GM21619 (cell line): Measurements from ENCODE around the gene XCL2.

Source experiments
- ATAC-seq: cut with Tn5 transposase; IDR thresholded peaks from one replicate; pipeline ENCODE4 v1.9.1; 2021; ENCODE audit not compliant: unreplicated experiment

Gene XCL2

GRCh38 chr1:168518201-168518689 is 25.6 kb downstream of the XCL2 start:
- no peak for ATAC-seq

- no peak for ATAC-seq
Measured at GRCh38 chr1:168514455-168514854, 29.3 kb downstream of the XCL2 start.

- ATAC-seq: no peak
Measured at GRCh38 chr1:168513656-168514404, 30.0 kb downstream of the XCL2 start.

- ATAC-seq: no peak
Measured at GRCh38 chr1:168512864-168513595, 30.8 kb downstream of the XCL2 start.

GRCh38 chr1:168509875-168510791 is 33.7 kb downstream of the XCL2 start:
- ATAC-seq: peak; percentile 79

- no peak for ATAC-seq
Measured at GRCh38 chr1:168509210-168509609, 34.6 kb downstream of the XCL2 start.

- no peak for ATAC-seq
Measured at GRCh38 chr1:168507828-168508227, 36.0 kb downstream of the XCL2 start.

- ATAC-seq: no peak
Measured at GRCh38 chr1:168507231-168507630, 36.6 kb downstream of the XCL2 start.

GRCh38 chr1:168506204-168506819 is 37.5 kb downstream of the XCL2 start:
- ATAC-seq: no peak

- no peak for ATAC-seq
Measured at GRCh38 chr1:168505006-168505405, 38.8 kb downstream of the XCL2 start.

GRCh38 chr1:168504064-168504837 is 39.5 kb downstream of the XCL2 start:
- peak; percentile 72 for ATAC-seq

GRCh38 chr1:168499688-168500049 is 44.1 kb downstream of the XCL2 start:
- no peak for ATAC-seq

- no peak for ATAC-seq
Measured at GRCh38 chr1:168498956-168499687, 44.7 kb downstream of the XCL2 start.

- no peak for ATAC-seq
Measured at GRCh38 chr1:168498159-168498631, 45.6 kb downstream of the XCL2 start.

- no peak for ATAC-seq
Measured at GRCh38 chr1:168497376-168497950, 46.3 kb downstream of the XCL2 start.

- no peak for ATAC-seq
Measured at GRCh38 chr1:168491527-168492164, 52.2 kb downstream of the XCL2 start.
